ENCODE measurements around the gene ARL6IP4. TPM values are rescaled to one million over a fixed set of nuclear protein-coding genes. Genes with fewer than 3 reads are reported as not detected.
A peak's percentile ranks its signal among the peaks of the same experiment; 100 is the strongest.

ARL6IP4 gene
- total RNA-seq, 6 donors from 2014 or later, result 163 to 248 (median 187) TPM

DNA sequence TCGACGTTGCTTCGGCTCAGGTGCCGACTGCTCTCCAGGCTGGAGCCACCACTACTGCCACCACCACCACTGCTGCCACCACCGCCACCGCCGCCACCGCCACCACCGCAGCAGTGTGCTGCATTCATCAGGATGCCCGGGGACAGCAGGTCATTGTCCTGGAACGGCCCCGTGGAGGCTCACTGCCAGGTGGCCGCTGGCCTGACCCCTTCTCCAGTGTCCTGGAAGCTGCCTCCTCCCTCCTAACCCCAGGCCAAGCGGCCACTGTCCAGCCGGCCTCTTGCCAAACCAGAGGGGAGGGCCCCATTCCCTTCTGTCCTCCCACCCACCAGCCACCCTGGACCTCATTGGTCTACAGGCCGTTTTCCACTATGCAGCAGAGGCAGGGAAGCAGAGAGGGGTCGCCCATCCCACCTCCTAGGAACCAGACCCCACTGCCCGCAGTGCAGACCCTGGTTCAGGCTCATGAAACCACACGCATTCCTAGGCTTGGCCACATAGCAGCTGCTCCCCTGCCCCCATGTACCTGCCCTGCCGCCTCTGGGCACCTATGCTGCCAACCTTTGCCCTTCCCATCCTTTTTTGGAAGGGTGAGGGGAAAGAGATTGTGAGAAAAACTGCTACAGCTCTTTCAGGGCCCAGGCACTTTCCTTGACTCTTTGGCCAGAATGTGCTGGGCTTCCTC is 15.2 kb downstream of the ARL6IP4 start:
- TF ChIP-seq, protein P1, sequence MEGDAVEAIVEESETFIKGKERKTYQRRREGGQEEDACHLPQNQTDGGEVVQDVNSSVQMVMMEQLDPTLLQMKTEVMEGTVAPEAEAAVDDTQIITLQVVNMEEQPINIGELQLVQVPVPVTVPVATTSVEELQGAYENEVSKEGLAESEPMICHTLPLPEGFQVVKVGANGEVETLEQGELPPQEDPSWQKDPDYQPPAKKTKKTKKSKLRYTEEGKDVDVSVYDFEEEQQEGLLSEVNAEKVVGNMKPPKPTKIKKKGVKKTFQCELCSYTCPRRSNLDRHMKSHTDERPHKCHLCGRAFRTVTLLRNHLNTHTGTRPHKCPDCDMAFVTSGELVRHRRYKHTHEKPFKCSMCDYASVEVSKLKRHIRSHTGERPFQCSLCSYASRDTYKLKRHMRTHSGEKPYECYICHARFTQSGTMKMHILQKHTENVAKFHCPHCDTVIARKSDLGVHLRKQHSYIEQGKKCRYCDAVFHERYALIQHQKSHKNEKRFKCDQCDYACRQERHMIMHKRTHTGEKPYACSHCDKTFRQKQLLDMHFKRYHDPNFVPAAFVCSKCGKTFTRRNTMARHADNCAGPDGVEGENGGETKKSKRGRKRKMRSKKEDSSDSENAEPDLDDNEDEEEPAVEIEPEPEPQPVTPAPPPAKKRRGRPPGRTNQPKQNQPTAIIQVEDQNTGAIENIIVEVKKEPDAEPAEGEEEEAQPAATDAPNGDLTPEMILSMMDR (IDR thresholded peaks at IDR 0.05), result no peak
- TF ChIP-seq POLR2AphosphoS5 (IDR thresholded peaks at IDR 0.05), result peak in 1 of 2 donors; percentile 10
- H3K36me3 ChIP-seq, result peaks cover 2 to 72% (median 40%) of the 10 kb centered on the region in 4 donors
- DNase-seq, result peak in 1 of 2 donors; percentile 87
- no peaks in the 10 kb centered on the region for H3K4me1 ChIP-seq
- H3K9me3 ChIP-seq, result no peaks in the 10 kb centered on the region
- peak in 1 of 2 donors; percentile 35 for ATAC-seq (ENCODE audit: low FRiP score in 2 of 2)
- H3K4me3 ChIP-seq, result no peak overlapping the region
- no peak overlapping the region for H3K27ac ChIP-seq
- 71 to 94% methylated on average over 4 to 19 of the region's 20 CpGs for WGBS, 2 donors
- no peaks in the 10 kb centered on the region for H3K27me3 ChIP-seq

DNA sequence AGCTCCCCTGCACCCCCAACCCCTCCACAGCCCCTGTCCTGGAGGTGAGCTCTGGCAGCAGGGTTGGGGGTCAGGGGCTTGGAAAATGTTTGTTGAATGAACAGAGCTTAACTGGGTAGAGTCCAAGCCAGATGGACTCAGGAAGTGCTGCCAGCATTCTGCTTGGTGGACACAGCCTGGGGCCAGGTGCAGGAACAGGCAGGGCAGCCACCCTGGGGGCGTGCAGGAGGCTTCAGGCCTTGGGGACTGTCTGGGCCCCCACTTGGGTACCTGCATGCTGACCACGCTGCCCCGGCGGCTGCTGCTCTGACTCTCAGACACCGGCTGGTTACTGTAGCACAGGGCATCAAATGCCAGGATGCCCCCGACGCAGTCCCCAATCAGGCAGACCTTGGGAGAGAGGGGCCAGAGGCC is 15.7 kb downstream of the ARL6IP4 start:
- Histone ChIP-seq H3K27me3 (no peaks in the 10 kb centered on the region), H3K36me3 (peaks cover 2 to 71% (median 41%) of the 10 kb centered on the region in 4 donors), H3K4me3 (no peak overlapping the region), H3K27ac (no peak overlapping the region), H3K9me3 (no peaks in the 10 kb centered on the region), H3K4me1 (no peaks in the 10 kb centered on the region)
- TF ChIP-seq POLR2A (IDR thresholded peaks at IDR 0.05) (no peak), EP300 (IDR thresholded peaks at IDR 0.05) (no peak), POLR2AphosphoS5 (IDR thresholded peaks at IDR 0.05) (no peak)
- TF ChIP-seq, protein P1 (IDR thresholded peaks at IDR 0.05), result no peak
- DNase-seq (no peak), ATAC-seq (ENCODE audit: low FRiP score in 2 of 2) (no peak)
- WGBS, 2 donors, result 93% methylated on average over 7 of the region's 7 CpGs; no CpG with 5 or more reads in 1 of the 2 donors

DNA sequence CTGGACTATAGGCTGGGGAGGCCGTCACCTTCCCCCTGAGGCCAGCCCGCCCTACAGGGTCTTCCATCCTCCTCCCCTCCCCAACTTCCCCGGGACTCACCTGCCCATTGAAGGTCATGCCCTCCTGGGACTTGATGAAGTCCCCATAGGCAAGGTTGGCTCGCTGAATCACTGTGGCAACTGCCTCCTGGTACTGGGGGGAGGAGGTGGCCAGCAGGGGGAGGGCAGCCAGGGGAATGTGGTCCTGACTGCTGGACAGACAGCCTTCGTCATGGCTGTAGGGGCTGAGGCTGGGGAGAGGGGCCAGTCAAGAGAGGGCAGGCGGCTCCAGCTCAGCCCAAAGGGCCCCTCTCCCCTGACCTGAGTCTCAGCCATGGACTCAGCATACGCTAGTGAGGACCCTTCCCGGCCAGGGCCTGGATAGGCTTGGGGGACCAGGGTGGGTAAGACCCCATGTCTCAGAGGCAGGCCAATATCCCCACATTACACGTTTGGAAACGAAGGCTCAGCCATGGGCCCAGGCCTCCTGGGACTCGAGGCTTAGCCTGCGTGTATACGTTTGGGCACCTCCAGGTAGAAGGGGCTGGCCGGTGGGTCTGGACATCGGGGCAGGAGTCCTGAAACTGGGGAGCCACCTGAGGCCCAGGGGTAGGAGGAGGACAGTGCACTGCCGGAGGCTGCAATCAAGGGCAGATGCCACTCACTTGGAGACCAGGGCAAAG is 16.3 kb downstream of the ARL6IP4 start:
- Histone ChIP-seq H3K27ac (no peak overlapping the region), H3K27me3 (no peaks in the 10 kb centered on the region), H3K4me3 (no peak overlapping the region), H3K4me1 (no peaks in the 10 kb centered on the region), H3K36me3 (peaks cover 2 to 65% (median 36%) of the 10 kb centered on the region in 4 donors), H3K9me3 (no peaks in the 10 kb centered on the region)
- no peak for TF ChIP-seq EP300 (IDR thresholded peaks at IDR 0.05)
- TF ChIP-seq POLR2A (IDR thresholded peaks at IDR 0.05), result no peak
- DNase-seq, result no peak
- WGBS, 2 donors, result 89 to 93% methylated on average over 9 to 16 of the region's 16 CpGs
- ATAC-seq (ENCODE audit: low FRiP score in 2 of 2), result no peak

- 91 to 95% methylated on average over 20 to 25 of the region's 25 CpGs for WGBS, 2 donors
- peaks cover 2 to 57% (median 32%) of the 10 kb centered on the region in 4 donors for H3K36me3 ChIP-seq
- H3K4me1 ChIP-seq, result no peaks in the 10 kb centered on the region
- H3K4me3 ChIP-seq, result no peak overlapping the region
- H3K9me3 ChIP-seq, result no peaks in the 10 kb centered on the region
- no peak for ATAC-seq (ENCODE audit: low FRiP score in 2 of 2)
- no peak overlapping the region for H3K27ac ChIP-seq
- TF ChIP-seq, protein P1 (IDR thresholded peaks at IDR 0.05), result no peak
- TF ChIP-seq POLR2AphosphoS5 (IDR thresholded peaks at IDR 0.05) (no peak), POLR2A (IDR thresholded peaks at IDR 0.05) (no peak), EP300 (IDR thresholded peaks at IDR 0.05) (no peak)
- DNase-seq, result no peak
- no peaks in the 10 kb centered on the region for H3K27me3 ChIP-seq
Measured at GRCh38 chr12:122997343-122998250, 17.1 kb downstream of the ARL6IP4 start.

DNA sequence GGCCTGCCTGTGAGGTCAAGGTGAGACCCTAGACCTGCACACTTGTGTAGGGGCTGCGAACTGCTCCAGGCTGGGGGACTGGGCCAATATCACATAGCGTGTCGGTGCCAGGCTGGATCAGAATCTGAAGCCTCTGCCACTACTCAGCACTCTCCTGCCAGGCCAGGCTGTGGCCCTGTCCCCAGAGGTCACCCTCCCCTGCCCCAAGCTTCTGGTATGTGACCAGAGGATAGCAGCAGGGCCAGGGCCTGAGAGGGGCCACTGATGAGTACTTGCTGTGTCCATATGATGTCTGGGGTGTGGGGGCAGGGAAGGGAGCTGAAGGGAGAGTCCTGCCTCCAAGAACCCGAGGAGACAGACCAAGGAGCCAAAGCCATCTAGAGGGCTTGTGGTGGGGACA is 17.8 kb downstream of the ARL6IP4 start:
- Histone ChIP-seq H3K9me3 (no peaks in the 10 kb centered on the region), H3K27me3 (no peaks in the 10 kb centered on the region), H3K4me1 (no peaks in the 10 kb centered on the region), H3K27ac (no peak overlapping the region), H3K36me3 (peaks cover 2 to 56% (median 35%) of the 10 kb centered on the region in 4 donors), H3K4me3 (no peak overlapping the region)
- TF ChIP-seq, protein P1 (IDR thresholded peaks at IDR 0.05), result no peak
- no peak for TF ChIP-seq POLR2A (IDR thresholded peaks at IDR 0.05)
- TF ChIP-seq POLR2AphosphoS5 (IDR thresholded peaks at IDR 0.05), result no peak
- no peak for TF ChIP-seq EP300 (IDR thresholded peaks at IDR 0.05)
- 80 to 89% methylated on average over 1 to 4 of the region's 4 CpGs for WGBS, 2 donors
- ATAC-seq (ENCODE audit: low FRiP score in 2 of 2) (no peak), DNase-seq (no peak)
